IMR-90 (cell line): ENCODE results near the gene SDK1. TPM values are rescaled to one million over a fixed set of nuclear protein-coding genes. Genes with fewer than 3 reads are reported as not detected.

Experiments
- ATAC-seq: fragments of 200-7000 bp; cut with Tn5 transposase; 2 replicates; pipeline ENCODE4 v1.9.1; 2020; ENCODE audit warnings: low read depth, mild to moderate bottlenecking, moderate library complexity
- BruUV-seq: library from RNA; stranded (reverse); fragments of 400-500 nt; replicated peaks from 2 replicates; lab custom pipeline; 2021; lab: Mats Ljungman, UMichigan
- CTCF ChIA-PET: fragments of 300-600 bp; formaldehyde crosslinking; extraction: SDS; loops from one replicate; lab custom pipeline; 2021; ENCODE audit warnings: antibody characterized with exemption; lab: Yijun Ruan, JAX
- POLR2A ChIA-PET: fragments of 300-600 bp; sonication (Branson Sonifier 250); formaldehyde crosslinking; loops from one replicate; lab custom pipeline; 2022; ENCODE audit warnings: antibody characterized with exemption; ENCODE audit not compliant: unreplicated experiment; lab: Charles Lee
- DNase-seq: peaks from one replicate; pipeline ENCODE4 v3.0.0; 2013
- H2AFZ ChIP-seq: replicated peaks from 2 replicates; pipeline ENCODE3; 2013; ENCODE audit warnings: low read length, mild to moderate bottlenecking; ENCODE audit not compliant: poor library complexity
- H2AK5ac ChIP-seq: 2 replicates; pipeline ENCODE4 v1.6.1; 2013; ENCODE audit warnings: low read depth, low read length, inconsistent platforms
- H2AK9ac ChIP-seq: replicated peaks from 2 replicates; pipeline ENCODE3; 2013; ENCODE audit warnings: mild to moderate bottlenecking, low read depth, low read length, moderate library complexity; ENCODE audit not compliant: poor library complexity
- H2BK120ac ChIP-seq: 2 replicates; pipeline ENCODE4 v1.6.1; 2013; ENCODE audit warnings: low read depth, low read length, inconsistent platforms
- H2BK15ac ChIP-seq: 3 replicates; pipeline ENCODE4 v1.6.1; 2013; ENCODE audit warnings: low read depth, low read length, inconsistent platforms
- H2BK20ac ChIP-seq: 2 replicates; pipeline ENCODE4 v1.6.1; 2013; ENCODE audit warnings: low read depth, mild to moderate bottlenecking, inconsistent platforms, low read length, moderate library complexity
- H2BK5ac ChIP-seq: 2 replicates; pipeline ENCODE4 v1.6.1; 2013; ENCODE audit warnings: mild to moderate bottlenecking, low read depth, low read length, inconsistent platforms; ENCODE audit not compliant: poor library complexity, severe bottlenecking
- H3K14ac ChIP-seq: replicated peaks from 2 replicates; pipeline ENCODE4 v1.6.1; 2013; ENCODE audit warnings: low read depth, low read length, inconsistent platforms
- H3K18ac ChIP-seq: 2 replicates; pipeline ENCODE4 v1.6.1; 2013; ENCODE audit warnings: low read depth, low read length, control low read depth
- H3K23ac ChIP-seq: 2 replicates; pipeline ENCODE4 v1.6.1; 2013; ENCODE audit warnings: low read depth, low read length, inconsistent platforms
- H3K27ac ChIP-seq: 2 replicates; pipeline ENCODE4 v1.5.1; 2013; ENCODE audit warnings: mild to moderate bottlenecking, control low read depth, low read length; ENCODE audit not compliant: insufficient read depth
- H3K27me3 ChIP-seq: 2 replicates; pipeline ENCODE4 v1.6.1; 2013; ENCODE audit warnings: low read length; ENCODE audit not compliant: control insufficient read depth, insufficient read depth
- H3K36me3 ChIP-seq: 2 replicates; pipeline ENCODE4 v1.6.1; 2013; ENCODE audit warnings: low read length, mixed read lengths; ENCODE audit not compliant: control insufficient read depth, insufficient read depth
- H3K4ac ChIP-seq: 2 replicates; pipeline ENCODE4 v1.6.1; 2013; ENCODE audit warnings: low read depth, low read length, inconsistent platforms
- H3K4me1 ChIP-seq: 2 replicates; pipeline ENCODE4 v1.6.1; 2013; ENCODE audit warnings: low read length, mixed read lengths; ENCODE audit not compliant: control insufficient read depth, insufficient read depth
- H3K4me2 ChIP-seq: 2 replicates; pipeline ENCODE4 v1.6.1; 2013; ENCODE audit warnings: low read depth, mild to moderate bottlenecking, control low read depth, low read length, moderate library complexity
- H3K4me3 ChIP-seq: 2 replicates; pipeline ENCODE4 v1.5.1; 2013; ENCODE audit warnings: low read depth, mild to moderate bottlenecking, control low read depth, low read length, moderate library complexity; ENCODE audit not compliant: insufficient read depth
- H3K56ac ChIP-seq: 2 replicates; pipeline ENCODE4 v1.6.1; 2013; ENCODE audit warnings: low read length, inconsistent platforms; ENCODE audit not compliant: insufficient read depth; ENCODE audit errors: extremely low read depth
- H3K79me1 ChIP-seq, 2 experiments: 2 replicates each; pipeline ENCODE4 v1.6.1; 2013; ENCODE audit warnings: low read length in 2 of 2, inconsistent platforms in 1 of 2, low read depth in 1 of 2
- H3K9ac ChIP-seq: 2 replicates; pipeline ENCODE4 v1.6.1; 2013; ENCODE audit warnings: low read depth, low read length, control low read depth
- H3K9me1 ChIP-seq: 2 replicates; pipeline ENCODE4 v1.6.1; 2013; ENCODE audit warnings: low read length, inconsistent platforms; ENCODE audit not compliant: insufficient read depth
- H3K9me3 ChIP-seq: 2 replicates; pipeline ENCODE4 v1.6.1; 2013; ENCODE audit warnings: low read length; ENCODE audit not compliant: control insufficient read depth, insufficient read depth
- H4K20me1 ChIP-seq: 2 replicates; pipeline ENCODE4 v1.6.1; 2013; ENCODE audit warnings: low read length, inconsistent platforms; ENCODE audit not compliant: insufficient read depth
- H4K5ac ChIP-seq: 2 replicates; pipeline ENCODE4 v1.6.1; 2013; ENCODE audit warnings: mild to moderate bottlenecking, low read depth, low read length, control low read depth
- H4K8ac ChIP-seq, 2 experiments: 2 replicates each; pipeline ENCODE4 v1.6.1; 2013; ENCODE audit warnings: low read depth in 2 of 2, low read length in 2 of 2, control low read depth in 1 of 2, inconsistent platforms in 1 of 2
- H4K91ac ChIP-seq: 2 replicates; pipeline ENCODE4 v1.6.1; 2013; ENCODE audit warnings: low read depth, low read length, inconsistent platforms; ENCODE audit not compliant: insufficient read depth
- CEBPB ChIP-seq: IDR thresholded peaks from 2 replicates; pipeline ENCODE4 v1.6.1; 2012; ENCODE audit warnings: low read depth, low read length, improper control_type of control experiment
- MAFK ChIP-seq: IDR thresholded peaks from 2 replicates; pipeline ENCODE4 v1.6.1; 2012; ENCODE audit warnings: low read depth, low read length, improper control_type of control experiment
- WGBS, 2 experiments: methylation state at CpG; one replicate each; pipeline versions ENCODE4 v1.1.5 to v1.1.7; 2013; ENCODE audit warnings: missing lambda C conversion rate in 2 of 2; ENCODE audit not compliant: insufficient read length in 1 of 2; ENCODE audit errors: extremely low coverage in 2 of 2; 5-methylcytosine and 5-hydroxymethylcytosine counted together
- dilution Hi-C: fragments of 300-500 bp; cut with HindIII; formaldehyde crosslinking; loops from one replicate; pipeline ENCODE4 v1.14.3; 2018; ENCODE audit warnings: low sequenced_read_pairs; ENCODE audit not compliant: unreplicated experiment
- in situ Hi-C: fragments of 300-500 bp; cut with MboI; formaldehyde crosslinking; loops from 3 replicates; pipeline ENCODE4 v1.14.3; 2019; ENCODE audit warnings: low sequenced_read_pairs, inconsistent platforms, mixed read lengths
- intact Hi-C: fragments of 100-400 bp; cut with micrococcal nuclease; formaldehyde crosslinking; loops from 2 replicates; pipeline ENCODE4 v1.10.0; 2022
- polyA plus RNA-seq, 3 experiments: library from polyadenylated mRNA; depleted of rRNA; stranded (reverse); fragments of >200 nt; gene quantifications; 2 replicates each; pipeline ENCODE4 v1.2.3, GENCODE V29; 2012; ENCODE audit warnings: low replicate concordance in 1 of 3
- total RNA-seq: library from RNA; depleted of rRNA; stranded (reverse); fragments of >200 nt; gene quantifications from 2 replicates; pipeline ENCODE4 v1.2.3, GENCODE V29; 2012

The SDK1 gene
- total and polyA plus RNA-seq, 2 of the 4 experiments (the other 2 are of a cell fraction) = 1.5 to 1.6 TPM

DNA sequence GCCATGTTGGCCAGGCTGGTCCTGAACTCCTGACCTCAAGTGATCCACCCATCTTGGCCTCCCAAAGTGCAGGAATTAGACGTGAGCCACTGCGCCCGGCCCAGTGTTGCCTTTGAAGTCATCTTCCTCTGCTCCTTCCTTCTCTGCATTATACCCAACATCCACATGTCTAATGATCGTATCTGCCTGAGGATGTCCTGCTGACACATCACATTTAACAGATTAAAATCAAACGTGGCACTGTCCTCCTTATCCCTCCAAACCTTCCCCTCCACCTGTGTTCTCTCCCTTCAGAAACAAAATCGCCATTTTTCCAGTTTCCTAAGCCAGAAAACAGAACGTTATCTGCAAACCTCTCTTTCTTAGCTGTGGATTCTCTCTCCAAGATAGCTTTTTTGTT, 8.4 kb upstream of the SDK1 start:
- 70% methylated on average over 5 of the region's 7 CpGs; no CpG with 5 or more reads in 1 of the 2 experiments for whole genome bisulfite sequencing, 2 experiments
- H4K20me1 ChIP-seq = no peaks in the 10 kb centered on the region
- CTCF ChIA-PET = no interaction called here
- no peak for ATAC-seq
- in situ Hi-C loops = no loop called here
- H3K4ac ChIP-seq = no peak overlapping the region
- no peak overlapping the region for H2BK5ac ChIP-seq
- no peak overlapping the region for H2AK5ac ChIP-seq
- H3K9me1 ChIP-seq = no peaks in the 10 kb centered on the region
- no peak overlapping the region for H4K91ac ChIP-seq
- H4K5ac ChIP-seq = no peak overlapping the region
- peaks cover 5% of the 10 kb centered on the region; the same call in 1 of the 2 replicates for H3K9me3 ChIP-seq
- H3K79me1 ChIP-seq = no peaks in the 10 kb centered on the region
- H3K18ac ChIP-seq = no peak overlapping the region
- DNase-seq = no peak
- dilution Hi-C loops = no loop called here
- H3K4me2 ChIP-seq = no peak overlapping the region
- no peak overlapping the region for H3K23ac ChIP-seq
- no peak overlapping the region for H2BK20ac ChIP-seq
- no peak overlapping the region for H2BK120ac ChIP-seq
- no peak overlapping the region for H3K27ac ChIP-seq
- TF ChIP-seq CEBPB (no peak), MAFK (0 out of 2 replicates have a peak, but pooled peaks have one; percentile 24)
- no peak overlapping the region for H3K14ac ChIP-seq
- H3K56ac ChIP-seq = no peak overlapping the region
- H2BK15ac ChIP-seq = no peak overlapping the region
- H4K8ac ChIP-seq = no peak overlapping the region
- intact Hi-C loops = no loop called here
- no peak overlapping the region for H2AK9ac ChIP-seq
- no peaks in the 10 kb centered on the region; the same call in 1 of the 2 replicates for H3K27me3 ChIP-seq
- no peaks in the 10 kb centered on the region for H3K4me1 ChIP-seq
- no peak overlapping the region for H2AFZ ChIP-seq
- H3K4me3 ChIP-seq = no peak overlapping the region
- POLR2A ChIA-PET = no interaction called here
- no peaks in the 10 kb centered on the region for H3K36me3 ChIP-seq
- no peak overlapping the region for H3K9ac ChIP-seq
- BruUV-seq = no TSS peak
